ENCODE data around the gene NHLRC2.

DNA sequence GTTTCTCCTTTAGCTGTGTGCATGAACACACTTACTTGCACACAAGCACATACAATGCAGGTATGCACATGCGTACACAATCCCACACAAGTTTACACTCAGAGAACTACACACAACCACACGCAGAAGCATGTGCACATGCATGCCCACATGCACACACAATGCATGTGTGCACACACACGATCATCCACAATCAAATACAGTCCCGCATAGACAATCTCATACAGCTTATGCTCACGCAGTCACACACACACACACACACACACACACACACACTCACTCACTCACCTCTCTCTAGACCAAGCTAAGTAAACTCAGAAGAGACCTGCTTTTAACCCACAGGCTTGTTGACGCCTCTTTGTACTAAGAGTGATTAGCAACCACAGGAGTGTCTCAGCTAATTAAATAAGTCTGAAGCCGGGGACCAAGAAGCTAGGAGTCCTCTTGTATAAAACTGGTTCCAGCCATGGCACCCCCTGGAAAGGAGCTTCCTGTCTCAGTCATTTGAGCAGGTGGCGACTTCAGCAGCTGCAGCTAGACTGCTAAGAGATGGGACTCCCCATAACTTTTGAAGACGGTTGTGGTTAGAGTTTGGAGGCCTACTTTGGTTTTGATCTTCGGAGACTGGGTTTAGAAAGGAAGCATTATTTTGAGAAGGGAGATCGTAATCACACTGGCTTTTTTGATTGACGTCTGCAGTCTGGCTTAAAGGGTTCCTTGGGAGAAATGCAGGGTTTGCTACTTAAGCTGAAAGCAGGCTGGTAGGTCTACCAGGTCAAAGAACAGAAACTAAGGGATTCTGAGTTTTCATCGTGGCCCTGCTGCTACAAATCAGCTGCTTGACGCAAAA lies 106.9 kb downstream of the NHLRC2 start:
- TF ChIP-seq, protein P1, sequence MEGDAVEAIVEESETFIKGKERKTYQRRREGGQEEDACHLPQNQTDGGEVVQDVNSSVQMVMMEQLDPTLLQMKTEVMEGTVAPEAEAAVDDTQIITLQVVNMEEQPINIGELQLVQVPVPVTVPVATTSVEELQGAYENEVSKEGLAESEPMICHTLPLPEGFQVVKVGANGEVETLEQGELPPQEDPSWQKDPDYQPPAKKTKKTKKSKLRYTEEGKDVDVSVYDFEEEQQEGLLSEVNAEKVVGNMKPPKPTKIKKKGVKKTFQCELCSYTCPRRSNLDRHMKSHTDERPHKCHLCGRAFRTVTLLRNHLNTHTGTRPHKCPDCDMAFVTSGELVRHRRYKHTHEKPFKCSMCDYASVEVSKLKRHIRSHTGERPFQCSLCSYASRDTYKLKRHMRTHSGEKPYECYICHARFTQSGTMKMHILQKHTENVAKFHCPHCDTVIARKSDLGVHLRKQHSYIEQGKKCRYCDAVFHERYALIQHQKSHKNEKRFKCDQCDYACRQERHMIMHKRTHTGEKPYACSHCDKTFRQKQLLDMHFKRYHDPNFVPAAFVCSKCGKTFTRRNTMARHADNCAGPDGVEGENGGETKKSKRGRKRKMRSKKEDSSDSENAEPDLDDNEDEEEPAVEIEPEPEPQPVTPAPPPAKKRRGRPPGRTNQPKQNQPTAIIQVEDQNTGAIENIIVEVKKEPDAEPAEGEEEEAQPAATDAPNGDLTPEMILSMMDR (IDR thresholded peaks at IDR 0.05; ENCODE audit: poor library complexity) = no peak
- no peak for TF ChIP-seq EZH2phosphoT487 (IDR thresholded peaks at IDR 0.05; ENCODE audit: low read depth, severe bottlenecking, unreplicated experiment)

All from hepatocyte (in vitro differentiated cells).